Measurements from ENCODE around the gene IL17RD. TPM values are rescaled to one million over a fixed set of nuclear protein-coding genes. Genes with fewer than 3 reads are reported as not detected.

IL17RD gene
- total and polyA plus RNA-seq, 7 donors = 0.19 to 1.8 (median 0.86) TPM

DNA sequence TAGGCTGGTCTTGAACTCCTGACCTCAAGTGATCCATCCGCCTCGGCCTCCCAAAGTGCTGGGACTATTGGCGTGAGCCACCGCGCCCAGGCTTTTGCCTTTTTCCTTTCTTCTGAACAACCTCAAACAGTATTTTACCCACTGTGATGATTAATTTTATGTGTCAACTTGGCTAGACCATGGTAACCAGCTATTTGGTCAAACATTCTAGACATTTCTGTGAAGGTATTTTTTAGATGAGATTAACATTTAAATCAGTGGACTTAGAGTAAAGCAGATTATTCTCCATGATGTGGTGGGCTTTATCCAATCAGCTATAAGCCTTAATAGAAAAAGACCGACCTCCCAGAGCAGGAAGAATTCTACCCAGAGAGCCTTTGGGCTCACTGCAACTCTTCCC is 98.7 kb downstream of the IL17RD start:
- intact Hi-C loops (cut with DNase I) = no loop called here
- ATAC-seq (no peak), DNase-seq (no peak)
- H3K4me1 ChIP-seq = peaks cover 7% of the 10 kb centered on the region
- H3K27me3 ChIP-seq (ENCODE audit: insufficient read depth in 3 of 3, low read length in 2 of 3) = no peaks in the 10 kb centered on the region
- H3K36me3 ChIP-seq (ENCODE audit: insufficient read depth in 1 of 2, low read depth in 1 of 2) = no peaks in the 10 kb centered on the region
- H3K4me3 ChIP-seq = no peak overlapping the region
- TF ChIP-seq, protein P1, sequence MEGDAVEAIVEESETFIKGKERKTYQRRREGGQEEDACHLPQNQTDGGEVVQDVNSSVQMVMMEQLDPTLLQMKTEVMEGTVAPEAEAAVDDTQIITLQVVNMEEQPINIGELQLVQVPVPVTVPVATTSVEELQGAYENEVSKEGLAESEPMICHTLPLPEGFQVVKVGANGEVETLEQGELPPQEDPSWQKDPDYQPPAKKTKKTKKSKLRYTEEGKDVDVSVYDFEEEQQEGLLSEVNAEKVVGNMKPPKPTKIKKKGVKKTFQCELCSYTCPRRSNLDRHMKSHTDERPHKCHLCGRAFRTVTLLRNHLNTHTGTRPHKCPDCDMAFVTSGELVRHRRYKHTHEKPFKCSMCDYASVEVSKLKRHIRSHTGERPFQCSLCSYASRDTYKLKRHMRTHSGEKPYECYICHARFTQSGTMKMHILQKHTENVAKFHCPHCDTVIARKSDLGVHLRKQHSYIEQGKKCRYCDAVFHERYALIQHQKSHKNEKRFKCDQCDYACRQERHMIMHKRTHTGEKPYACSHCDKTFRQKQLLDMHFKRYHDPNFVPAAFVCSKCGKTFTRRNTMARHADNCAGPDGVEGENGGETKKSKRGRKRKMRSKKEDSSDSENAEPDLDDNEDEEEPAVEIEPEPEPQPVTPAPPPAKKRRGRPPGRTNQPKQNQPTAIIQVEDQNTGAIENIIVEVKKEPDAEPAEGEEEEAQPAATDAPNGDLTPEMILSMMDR (IDR thresholded peaks at IDR 0.05) = no peak
- no peaks in the 10 kb centered on the region for H3K9me3 ChIP-seq
- H3K27ac ChIP-seq = no peak overlapping the region
- WGBS, 3 donors = 97 to 99% (median 99%) methylated on average over 6 of the region's 6 CpGs

DNA sequence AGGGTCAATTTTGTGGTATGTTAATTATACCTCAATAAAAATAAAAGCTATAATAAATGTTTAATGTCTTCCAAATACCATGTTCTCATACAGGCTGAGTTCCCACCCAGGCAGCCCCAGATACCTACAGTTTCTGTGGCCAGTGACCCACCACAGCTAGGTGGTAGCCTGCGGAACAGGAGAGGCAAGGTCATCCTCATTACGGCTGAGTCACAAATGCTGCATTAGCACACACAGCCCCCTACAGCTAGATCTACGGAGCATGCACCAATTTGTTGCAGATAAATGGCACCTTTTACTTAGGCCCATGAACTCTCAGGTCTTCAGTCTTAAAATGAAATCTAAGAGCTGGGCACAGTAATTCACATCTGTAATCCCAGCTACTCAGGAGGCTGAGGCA is 99.6 kb downstream of the IL17RD start:
- TF ChIP-seq, protein P1 (IDR thresholded peaks at IDR 0.05) = no peak
- WGBS, 3 donors = 94 to 99% (median 95%) methylated on average over 3 of the region's 3 CpGs
- H3K4me1 ChIP-seq = peaks cover 7% of the 10 kb centered on the region
- no peaks in the 10 kb centered on the region for H3K9me3 ChIP-seq
- H3K36me3 ChIP-seq (ENCODE audit: insufficient read depth in 1 of 2, low read depth in 1 of 2) = no peaks in the 10 kb centered on the region
- ATAC-seq = no peak
- no peak for DNase-seq
- H3K27ac ChIP-seq = no peak overlapping the region
- no peak overlapping the region for H3K4me3 ChIP-seq
- H3K27me3 ChIP-seq (ENCODE audit: insufficient read depth in 3 of 3, low read length in 2 of 3) = peaks cover 0 to under 1% (median 0%) of the 10 kb centered on the region in 3 donors
- intact Hi-C loops (cut with DNase I) = no loop called here

DNA sequence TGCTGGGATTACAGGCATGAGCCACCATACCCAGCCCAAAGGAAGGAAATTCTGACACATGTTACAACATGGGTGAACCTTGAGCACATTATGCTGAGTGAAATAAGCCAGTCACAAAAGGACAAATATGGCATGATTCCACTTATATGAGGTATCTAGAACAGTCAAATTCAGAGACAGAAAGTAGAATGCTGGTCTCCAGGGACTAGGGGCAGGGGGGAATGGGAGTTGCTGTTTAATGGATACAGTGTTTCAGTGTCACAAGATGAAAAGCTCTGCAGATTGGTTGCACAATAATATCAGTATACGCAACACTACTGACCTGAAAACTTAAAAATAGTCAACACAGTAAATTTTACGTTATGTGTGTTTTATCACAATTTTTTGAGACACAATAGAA is 100.6 kb downstream of the IL17RD start:
- DNase-seq = no peak
- H3K36me3 ChIP-seq (ENCODE audit: insufficient read depth in 1 of 2, low read depth in 1 of 2) = no peaks in the 10 kb centered on the region
- TF ChIP-seq, protein P1 (IDR thresholded peaks at IDR 0.05) = no peak

DNA sequence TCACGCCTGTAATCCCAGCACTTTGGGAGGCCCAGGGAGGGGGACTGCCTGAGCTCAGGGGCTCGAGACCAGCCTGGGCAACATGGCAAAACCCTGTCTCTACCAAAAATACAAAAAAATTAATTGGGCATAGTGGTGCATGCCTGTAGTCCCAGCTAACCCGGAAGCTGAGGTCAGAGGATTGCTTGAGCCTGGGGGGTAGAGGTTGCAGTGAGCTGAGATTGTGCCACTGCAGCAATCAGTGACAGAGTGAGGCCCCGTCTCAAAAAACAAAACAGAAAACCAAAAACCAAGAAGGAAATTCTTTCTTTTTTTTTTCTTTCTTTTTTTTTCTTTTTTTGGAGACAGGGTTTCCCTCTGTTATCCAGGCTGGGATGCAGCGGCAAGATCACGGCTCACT is 101.2 kb downstream of the IL17RD start:
- Histone ChIP-seq H3K36me3 (ENCODE audit: insufficient read depth in 1 of 2, low read depth in 1 of 2) (no peaks in the 10 kb centered on the region), H3K4me1 (peaks cover 7% of the 10 kb centered on the region), H3K9me3 (no peaks in the 10 kb centered on the region), H3K27me3 (ENCODE audit: insufficient read depth in 3 of 3, low read length in 2 of 3) (peaks cover 0 to 3% (median 0%) of the 10 kb centered on the region in 3 donors), H3K4me3 (no peak overlapping the region), H3K27ac (no peak overlapping the region)
- intact Hi-C loops (cut with DNase I) = no loop called here
- 84 to 88% (median 86%) methylated on average over 6 of the region's 6 CpGs for WGBS, 3 donors
- DNase-seq (no peak), ATAC-seq (no peak)
- TF ChIP-seq, protein P1 (IDR thresholded peaks at IDR 0.05) = no peak

More for the DNA sequence above, 100.6 kb downstream of the IL17RD start:
- ATAC-seq = no peak
- intact Hi-C loops (cut with DNase I) = no loop called here
- 95 to 97% (median 96%) methylated on average over 2 of the region's 2 CpGs for WGBS, 3 donors
- H3K27ac ChIP-seq = no peak overlapping the region
- peaks cover 0 to 3% (median 0%) of the 10 kb centered on the region in 3 donors for H3K27me3 ChIP-seq (ENCODE audit: insufficient read depth in 3 of 3, low read length in 2 of 3)
- H3K4me3 ChIP-seq = no peak overlapping the region
- H3K4me1 ChIP-seq = peaks cover 7% of the 10 kb centered on the region
- no peaks in the 10 kb centered on the region for H3K9me3 ChIP-seq

DNA sequence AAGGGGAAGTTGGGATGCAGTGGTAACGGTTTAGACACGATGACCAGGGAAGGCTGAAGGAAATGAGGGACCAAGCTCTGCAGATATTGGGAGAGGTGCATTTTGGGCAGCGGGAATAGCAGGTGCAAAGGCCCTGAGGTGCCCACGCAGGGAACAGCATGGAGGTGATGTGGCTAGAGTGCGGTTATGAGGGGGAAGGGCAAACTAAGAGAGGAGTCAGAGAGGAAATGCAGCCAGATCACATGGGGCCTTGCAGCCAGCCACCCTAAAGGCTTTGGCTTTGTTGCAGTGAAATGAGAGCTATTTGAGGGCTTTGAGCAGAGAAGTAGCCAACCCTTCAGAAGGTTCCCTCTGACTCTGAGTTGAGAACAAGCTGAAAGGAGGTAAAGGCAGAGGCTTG is 102.1 kb downstream of the IL17RD start:
- intact Hi-C loops (cut with DNase I) = no loop called here
- DNase-seq (no peak), ATAC-seq (no peak)
- Histone ChIP-seq H3K36me3 (ENCODE audit: insufficient read depth in 1 of 2, low read depth in 1 of 2) (no peaks in the 10 kb centered on the region), H3K27ac (no peak overlapping the region), H3K27me3 (ENCODE audit: insufficient read depth in 3 of 3, low read length in 2 of 3) (peaks cover 0 to 3% (median 0%) of the 10 kb centered on the region in 3 donors), H3K4me1 (no peaks in the 10 kb centered on the region), H3K4me3 (no peak overlapping the region), H3K9me3 (no peaks in the 10 kb centered on the region)
- 91 to 96% (median 92%) methylated on average over 5 of the region's 5 CpGs for WGBS, 3 donors
- TF ChIP-seq, protein P1 (IDR thresholded peaks at IDR 0.05) = no peak
